HepG2 (cell line): Measurements from ENCODE around the gene ANO2. TPM values are rescaled to one million over a fixed set of nuclear protein-coding genes. Genes with fewer than 3 reads are reported as not detected.
A peak's percentile ranks its signal among the peaks of the same experiment; 100 is the strongest.

Source experiments
- ATAC-seq: fragments of 200-7000 bp; cut with Tn5 transposase; 3 replicates; pipeline ENCODE4 v1.9.1; 2020; ENCODE audit warnings: mild to moderate bottlenecking, moderate library complexity
- BruUV-seq: library from RNA; stranded (reverse); fragments of 400-500 nt; replicated peaks from 2 replicates; lab custom pipeline; 2021; lab: Mats Ljungman, UMichigan
- CTCF ChIA-PET: fragments of 300-600 bp; formaldehyde crosslinking; extraction: SDS; loops from one replicate; lab custom pipeline; 2021; ENCODE audit warnings: low total read pairs, inconsistent platforms, low intra/inter-chr PET ratio; lab: Yijun Ruan, JAX
- POLR2A ChIA-PET: fragments of 350-600 bp; sonication (Branson Sonifier 250); formaldehyde crosslinking; loops from one replicate; lab custom pipeline; 2020; ENCODE audit warnings: antibody characterized with exemption, inconsistent platforms; lab: Yijun Ruan, JAX
- DNase-seq: peaks from one replicate; pipeline ENCODE4 v3.0.0-alpha.2; 2015; ENCODE audit warnings: low spot score
- FAIRE-seq: peaks from 3 replicates; lab custom pipeline; 2011; peaks lifted over from hg19 to GRCh38; lab: Jason Lieb, UNC
- H2AFZ ChIP-seq: one replicate; pipeline ENCODE4 v1.6.1; 2011; ENCODE audit warnings: low read length, inconsistent platforms
- H3K27ac ChIP-seq: fragments of 300-600 bp; 3 replicates; pipeline ENCODE4 v1.8.0; 2011; ENCODE audit warnings: mixed run types, mild to moderate bottlenecking, mixed read lengths, low read length, inconsistent platforms; ENCODE audit not compliant: insufficient read depth; ENCODE audit errors: extremely low read length
- H3K27me3 ChIP-seq, 2 experiments: fragments of 200-600 bp in 1 of 2; 2 replicates in 1 of 2; 3 replicates in 1 of 2; pipeline versions ENCODE4 v1.6.0 to v1.8.0; 2011; ENCODE audit warnings: low read length in 2 of 2, mild to moderate bottlenecking in 2 of 2, moderate library complexity in 2 of 2, inconsistent platforms in 1 of 2; ENCODE audit not compliant: insufficient read depth in 2 of 2, control insufficient read depth in 1 of 2
- H3K36me3 ChIP-seq, 2 experiments: fragments of 200-600 bp in 1 of 2; replicated peaks in 1 of 2; 2 replicates in 1 of 2; 3 replicates in 1 of 2; pipeline versions ENCODE4 v1.5.1 to v1.8.0; 2011; ENCODE audit warnings: low read length in 2 of 2, inconsistent platforms in 1 of 2; ENCODE audit not compliant: insufficient read depth in 2 of 2, control insufficient read depth in 1 of 2
- H3K4me1 ChIP-seq: 2 replicates; pipeline ENCODE4 v1.5.1; 2012; ENCODE audit warnings: low read length, inconsistent platforms; ENCODE audit not compliant: insufficient read depth
- H3K4me2 ChIP-seq: 2 replicates; pipeline ENCODE4 v1.6.0; 2011; ENCODE audit warnings: low read depth, low read length, inconsistent platforms
- H3K4me3 ChIP-seq, 3 experiments: fragments of 200-600 bp in 1 of 3; sonication (generic), shearing (Covaris generic) in 1 of 3; replicated peaks in 1 of 3; 2 replicates each; pipeline ENCODE4 v1.5.1; 2011 to 2016; ENCODE audit warnings: low read length in 3 of 3, inconsistent platforms in 2 of 3, low read depth in 2 of 3, mild to moderate bottlenecking in 2 of 3, control low read depth in 1 of 3, mixed read lengths in 1 of 3; ENCODE audit not compliant: insufficient read depth in 1 of 3
- H3K79me2 ChIP-seq: one replicate; pipeline ENCODE4 v1.6.1; 2011; ENCODE audit warnings: low read length, inconsistent platforms; ENCODE audit not compliant: insufficient read depth
- H3K9ac ChIP-seq: 2 replicates; pipeline ENCODE4 v1.6.0; 2011; ENCODE audit warnings: mild to moderate bottlenecking, low read depth, low read length, inconsistent platforms; ENCODE audit not compliant: insufficient read depth
- H3K9me3 ChIP-seq: 2 replicates; pipeline ENCODE4 v1.5.1; 2012; ENCODE audit warnings: mild to moderate bottlenecking, low read length
- H4K20me1 ChIP-seq: 2 replicates; pipeline ENCODE4 v1.6.0; 2011; ENCODE audit warnings: inconsistent platforms, mild to moderate bottlenecking, low read length, moderate library complexity; ENCODE audit not compliant: insufficient read depth
- CREB1 ChIP-seq, 2 experiments: fragments of 450-650 bp in 1 of 2; IDR thresholded peaks; 2 replicates each; pipeline ENCODE4 v1.6.1; 2016 to 2017; ENCODE audit warnings: control low read depth in 1 of 2, mild to moderate bottlenecking in 1 of 2, missing compliant biosample characterization in 1 of 2, missing genetic modification characterization in 1 of 2
- DMAP1 ChIP-seq: IDR thresholded peaks from 2 replicates; pipeline ENCODE4 v1.6.1; 2016
- FOSL1 ChIP-seq: sonication (generic); formaldehyde crosslinking; IDR thresholded peaks from 2 replicates; pipeline ENCODE4 v1.9.0; 2021; ENCODE audit warnings: missing genetic modification reagents, borderline replicate concordance
- FOSL2 ChIP-seq: sonication (generic); formaldehyde crosslinking; IDR thresholded peaks from 2 replicates; pipeline ENCODE4 v1.4.0; 2020; ENCODE audit warnings: missing genetic modification reagents
- GABPB1 ChIP-seq: IDR thresholded peaks from 2 replicates; pipeline ENCODE4 v1.6.1; 2016; ENCODE audit warnings: mild to moderate bottlenecking, missing genetic modification reagents, moderate library complexity, missing compliant biosample characterization
- GATAD1 ChIP-seq: IDR thresholded peaks from 2 replicates; pipeline ENCODE4 v1.6.1; 2016; ENCODE audit warnings: missing genetic modification reagents, missing compliant biosample characterization
- HOXA3 ChIP-seq: sonication (generic); formaldehyde crosslinking; IDR thresholded peaks from 2 replicates; pipeline ENCODE4 v1.5.0; 2020; ENCODE audit warnings: missing genetic modification reagents
- JUN ChIP-seq: sonication (generic); formaldehyde crosslinking; IDR thresholded peaks from 2 replicates; pipeline ENCODE4 v1.4.0; 2020; ENCODE audit warnings: mild to moderate bottlenecking, missing genetic modification reagents
- KDM3A ChIP-seq: IDR thresholded peaks from 2 replicates; pipeline ENCODE4 v1.6.1; 2018; ENCODE audit warnings: low read depth, missing compliant biosample characterization
- RXRB ChIP-seq: IDR thresholded peaks from 2 replicates; pipeline ENCODE4 v1.6.1; 2016; ENCODE audit warnings: borderline replicate concordance, missing genetic modification reagents, missing compliant biosample characterization
- STAG1 ChIP-seq: sonication (generic); formaldehyde crosslinking; IDR thresholded peaks from 2 replicates; pipeline ENCODE4 v1.4.0; 2020; ENCODE audit warnings: missing genetic modification reagents
- TSC22D2 ChIP-seq: sonication (generic); formaldehyde crosslinking; IDR thresholded peaks from 2 replicates; pipeline ENCODE4 v1.5.1; 2020; ENCODE audit warnings: missing genetic modification reagents, mild to moderate bottlenecking, borderline replicate concordance
- ZBED4 ChIP-seq: sonication (generic); formaldehyde crosslinking; IDR thresholded peaks from 2 replicates; pipeline ENCODE4 v1.4.0; 2020; ENCODE audit warnings: missing genetic modification reagents, borderline replicate concordance
- ZNF335 ChIP-seq: sonication (generic); formaldehyde crosslinking; IDR thresholded peaks from 2 replicates; pipeline ENCODE4 v1.4.0; 2020; ENCODE audit warnings: missing genetic modification reagents
- ZNF574 ChIP-seq: sonication (generic); formaldehyde crosslinking; IDR thresholded peaks from 2 replicates; pipeline ENCODE4 v1.4.0; 2020; ENCODE audit warnings: missing genetic modification reagents
- ZNF670 ChIP-seq: sonication (generic); formaldehyde crosslinking; IDR thresholded peaks from 2 replicates; pipeline ENCODE4 v1.8.0; 2022; ENCODE audit warnings: mild to moderate bottlenecking, missing genetic modification reagents, borderline replicate concordance
- ZNF713 ChIP-seq: sonication (generic); formaldehyde crosslinking; IDR thresholded peaks from 2 replicates; pipeline ENCODE4 v1.4.0; 2020; ENCODE audit warnings: mild to moderate bottlenecking, missing genetic modification reagents
- ZNF740 ChIP-seq: sonication (generic); formaldehyde crosslinking; IDR thresholded peaks from 2 replicates; pipeline ENCODE4 v1.4.0; 2020; ENCODE audit warnings: missing genetic modification reagents
- WGBS: methylation state at CpG from one replicate; pipeline ENCODE4 v1.1.6; 2017; ENCODE audit warnings: low lambda C conversion rate; 5-methylcytosine and 5-hydroxymethylcytosine counted together
- in situ Hi-C: cut with HindIII; loops from 2 replicates; pipeline ENCODE4 v1.10.0; 2017; ENCODE audit warnings: low pct_unique_long_range_greater_than_20kb; ENCODE audit not compliant: extremely low pct_ligation_motif_present
- intact Hi-C: fragments of 100-400 bp; cut with micrococcal nuclease; formaldehyde crosslinking; loops from one replicate; pipeline ENCODE4 v1.10.0; 2022; ENCODE audit not compliant: unreplicated experiment
- polyA plus RNA-seq, 8 experiments: library from polyadenylated mRNA; depleted of rRNA in 3 of 8; stranded (reverse) in 7 of 8; unstranded in 1 of 8; fragments of >200 nt; fragmentation: Illumina TruSeq in 4 of 8; extraction: Trizol in 4 of 8; gene quantifications; 2 replicates each; pipeline versions ENCODE4 v1.2.1 to v1.2.3, GENCODE V29; 2011 to 2016; ENCODE audit warnings: low read depth in 4 of 8, missing spikeins in 1 of 8, mixed read lengths in 1 of 8; ENCODE audit not compliant: insufficient read depth in 1 of 8
- total RNA-seq, 5 experiments: library from RNA; depleted of rRNA; stranded (reverse); fragments of >200 nt; fragmentation: Illumina TruSeq; extraction: Trizol; gene quantifications; 2 replicates each; pipeline ENCODE4 v1.2.3, GENCODE V29; 2016; ENCODE audit warnings: low read depth in 1 of 5

The ANO2 gene
- total and polyA plus RNA-seq, 2 of the 13 experiments (the other 11 are each of a cell fraction or from before 2014, with no cell fraction given): 0.18 TPM; not detected in 1

DNA sequence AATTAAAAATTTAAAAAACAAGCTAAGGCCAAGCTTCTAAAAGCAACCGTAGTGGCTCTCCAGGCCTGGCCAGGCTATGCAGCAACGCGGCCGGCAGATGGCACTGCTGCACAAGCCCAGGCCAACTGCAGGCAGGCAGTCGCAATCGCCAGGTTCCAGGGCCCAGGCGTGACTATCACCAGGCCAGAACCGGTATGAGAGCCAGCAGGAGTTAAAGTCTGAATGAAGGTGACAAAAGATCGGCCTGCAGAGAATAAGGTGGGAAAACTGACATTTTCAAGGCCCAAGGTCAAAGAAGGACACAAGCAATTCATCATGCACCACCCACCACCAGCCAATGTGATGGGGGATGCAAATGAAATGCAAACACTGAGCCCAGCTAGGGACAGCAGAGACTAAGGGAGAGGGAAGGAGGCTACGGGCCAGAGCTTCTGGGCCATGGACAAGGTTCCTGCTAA, 43.6 kb upstream of the ANO2 start:
- intact Hi-C loops: loop anchor here (1.0 to 10.0 kb wide), 2 partner anchors 50 to 296 kb away; no protein-coding TSS in a partner anchor
- Histone ChIP-seq H3K4me1 (peaks cover 13% of the 10 kb centered on the region), H3K4me3 (no peak overlapping the region), H2AFZ (no peak overlapping the region), H3K4me2 (peak overlapping the region; percentile 41; the same call in 1 of the 2 replicates), H3K9ac (no peak overlapping the region), H3K9me3 (no peaks in the 10 kb centered on the region), H3K36me3 (no peaks in the 10 kb centered on the region), H3K27ac (no peak overlapping the region), H4K20me1 (no peaks in the 10 kb centered on the region), H3K79me2 (no peaks in the 10 kb centered on the region), H3K27me3 (no peaks in the 10 kb centered on the region)
- POLR2A ChIA-PET: no interaction called here
- peak; percentile 37 for DNase-seq
- peak; percentile 64 for FAIRE-seq
- BruUV-seq: no TSS peak
- in situ Hi-C loops: loop anchor here (5.0 to 10.0 kb wide), 2 partner anchors 49 to 296 kb away; no protein-coding TSS in a partner anchor
- 2% methylated on average over 10 of the region's 10 CpGs for WGBS
- peak; percentile 97 for ATAC-seq
- CTCF ChIA-PET: interaction anchor here (1.2 to 5.6 kb wide), 3 partner anchors 23 to 296 kb away, joined by 4 to 141 read pairs (median 9); no protein-coding TSS in a partner anchor
- TF ChIP-seq GABPB1 (CRISPR knock-in tag): peak; percentile 16; the same call in 1 of the 2 replicates
- no peak for TF ChIP-seq HOXA3 (CRISPR knock-in tag)
- TF ChIP-seq DMAP1: no peak
- TF ChIP-seq JUN (CRISPR knock-in tag): no peak
- TF ChIP-seq ZBED4: peak; percentile 57; the same call in 1 of the 2 replicates
- TF ChIP-seq GATAD1: 0 out of 2 replicates have a peak, but pooled peaks have one; percentile 38
- TF ChIP-seq TSC22D2 (CRISPR knock-in tag): no peak
- TF ChIP-seq ZNF713: no peak
- TF ChIP-seq ZNF335 (CRISPR knock-in tag): 0 out of 2 replicates have a peak, but pooled peaks have one; percentile 53
- peak; percentile 35; the same call in 1 of the 2 replicates for TF ChIP-seq KDM3A (CRISPR knock-in tag)
- TF ChIP-seq ZNF574: no peak
- no peak for TF ChIP-seq ZNF670
- no peak for TF ChIP-seq CREB1 (IDR thresholded peaks at IDR 0.05)
- TF ChIP-seq CREB1 (CRISPR knock-in tag; IDR thresholded peaks at IDR 0.05): no peak
- TF ChIP-seq STAG1 (CRISPR knock-in tag): peak; percentile 92
- TF ChIP-seq ZNF740 (CRISPR knock-in tag): no peak
- TF ChIP-seq FOSL2 (CRISPR knock-in tag): 0 out of 2 replicates have a peak, but pooled peaks have one; percentile 17
- TF ChIP-seq FOSL1: no peak
- TF ChIP-seq RXRB: 0 out of 2 replicates have a peak, but pooled peaks have one; percentile 21
